Natural killer cell (primary cell): ENCODE results near the gene CD38. TPM values are rescaled to one million over a fixed set of nuclear protein-coding genes. Genes with fewer than 3 reads are reported as not detected.

Experiments used
- ATAC-seq, 3 donors: fragments of 150-1000 bp in 2 of 3; fragments of 200-7000 bp in 1 of 3; cut with Tn5 transposase; 1 replicate in 1 of 3; 2 replicates in 2 of 3; pipeline ENCODE4 v1.10.0; 2021; ENCODE audit warnings: mild to moderate bottlenecking in 2 of 3, moderate library complexity in 2 of 3
- DNase-seq, 2 donors: peaks; one replicate each; pipeline versions ENCODE4 v3.0.0 to v3.0.0-alpha.2; 2013 to 2021; ENCODE audit warnings: mixed read lengths in 1 of 2
- H3K27ac ChIP-seq: one replicate; pipeline ENCODE4 v1.5.1; 2013; ENCODE audit warnings: mild to moderate bottlenecking, low read length
- H3K27me3 ChIP-seq: one replicate; pipeline ENCODE4 v1.6.1; 2013; ENCODE audit warnings: low read length; ENCODE audit not compliant: control insufficient read depth, insufficient read depth
- H3K36me3 ChIP-seq: one replicate; pipeline ENCODE4 v1.6.1; 2013; ENCODE audit warnings: low read length; ENCODE audit not compliant: control insufficient read depth, insufficient read depth
- H3K4me1 ChIP-seq: one replicate; pipeline ENCODE4 v1.6.1; 2013; ENCODE audit warnings: low read length; ENCODE audit not compliant: control insufficient read depth, insufficient read depth
- H3K4me3 ChIP-seq: one replicate; pipeline ENCODE4 v1.5.1; 2013; ENCODE audit warnings: low read length
- H3K9me3 ChIP-seq: one replicate; pipeline ENCODE4 v1.6.1; 2013; ENCODE audit warnings: low read length; ENCODE audit not compliant: control insufficient read depth, insufficient read depth
- H3K27ac Mint-ChIP-seq, 2 donors: one replicate each; pipeline ENCODE4 v1.8.0; 2022; ENCODE audit warnings: mild to moderate bottlenecking in 2 of 2, mixed read lengths in 2 of 2, moderate library complexity in 1 of 2
- H3K27me3 Mint-ChIP-seq, 2 donors: one replicate each; pipeline ENCODE4 v1.8.0; 2022; ENCODE audit warnings: low read depth in 2 of 2, mixed read lengths in 2 of 2
- H3K36me3 Mint-ChIP-seq: one replicate; pipeline ENCODE4 v1.8.0; 2022; ENCODE audit warnings: mixed read lengths
- H3K4me1 Mint-ChIP-seq, 2 donors: one replicate each; pipeline ENCODE4 v1.8.0; 2022; ENCODE audit warnings: mixed read lengths in 2 of 2
- H3K4me3 Mint-ChIP-seq: one replicate; pipeline ENCODE4 v1.8.0; 2022; ENCODE audit warnings: mild to moderate bottlenecking, moderate library complexity, mixed read lengths
- H3K9me3 Mint-ChIP-seq, 2 donors: one replicate each; pipeline ENCODE4 v1.8.0; 2022; ENCODE audit warnings: mixed read lengths in 2 of 2
- CTCF ChIP-seq: fragments of 200-600 bp; IDR thresholded peaks from one replicate; pipeline ENCODE4 v1.8.0; 2022; ENCODE audit warnings: antibody characterized with exemption
- WGBS: methylation state at CpG from one replicate; pipeline ENCODE4 v1.1.7; 2013; ENCODE audit warnings: missing lambda C conversion rate; ENCODE audit not compliant: insufficient coverage; 5-methylcytosine and 5-hydroxymethylcytosine counted together
- intact Hi-C: fragments of 100-400 bp; cut with micrococcal nuclease; formaldehyde crosslinking; loops from one replicate; pipeline ENCODE4 v1.14.2; 2022
- total RNA-seq, 4 donors: library from RNA; stranded (reverse); fragments of 120-200 nt in 1 of 4; gene quantifications; one replicate each; pipeline versions ENCODE4 v1.2.3 to v1.2.4, GENCODE V29; 2013 to 2022

The CD38 gene
- total RNA-seq, 3 donors from 2014 or later (not counting 1 experiment from before 2014, with no cell fraction given) = 91.8 to 124 (median 98.8) TPM

GRCh38 chr4:15811703-15812337 is 33.7 kb downstream of the CD38 start:
- 93% methylated on average over 2 of the region's 2 CpGs for WGBS
- peak overlapping the region; percentile 15 to 39 for H3K27ac Mint-ChIP-seq
- no peak for DNase-seq

GRCh38 chr4:15832523-15833451 is 54.7 kb downstream of the CD38 start:
- peaks cover 24% of the 10 kb centered on the region for H3K36me3 Mint-ChIP-seq
- no peak for DNase-seq
- H3K27ac Mint-ChIP-seq = peak overlapping the region; percentile 46 to 87
- Histone ChIP-seq H3K27me3 (no peaks in the 10 kb centered on the region), H3K4me1 (peaks cover 10% of the 10 kb centered on the region), H3K4me3 (no peak overlapping the region), H3K9me3 (no peaks in the 10 kb centered on the region), H3K36me3 (peaks cover 3% of the 10 kb centered on the region), H3K27ac (peak overlapping the region; percentile 18)
- TF ChIP-seq CTCF = no peak
- peak; percentile 43 to 85 (median 58) for ATAC-seq
- H3K27me3 Mint-ChIP-seq = no peaks in the 10 kb centered on the region
- intact Hi-C loops = loop anchor here (5.0 kb wide), 1 partner anchor 420 kb away; no protein-coding TSS in a partner anchor
- H3K4me3 Mint-ChIP-seq = peak overlapping the region; percentile 54
- peaks cover 40 to 43% of the 10 kb centered on the region in 2 donors for H3K4me1 Mint-ChIP-seq
- WGBS = 47% methylated on average over 2 of the region's 3 CpGs
- H3K9me3 Mint-ChIP-seq = peaks cover 0 to 12% of the 10 kb centered on the region in 2 donors

More at GRCh38 chr4:15811703-15812337, 33.7 kb downstream of the CD38 start:
- Mint-ChIP-seq H3K4me3 (no peak overlapping the region), H3K27me3 (no peaks in the 10 kb centered on the region), H3K9me3 (no peaks in the 10 kb centered on the region), H3K4me1 (peaks cover 47 to 65% of the 10 kb centered on the region in 2 donors), H3K36me3 (no peaks in the 10 kb centered on the region)
- no peak for ATAC-seq
- intact Hi-C loops = no loop called here
- H3K4me3 ChIP-seq = no peak overlapping the region
- H3K36me3 ChIP-seq = no peaks in the 10 kb centered on the region
- no peaks in the 10 kb centered on the region for H3K27me3 ChIP-seq
- peaks cover 13% of the 10 kb centered on the region for H3K4me1 ChIP-seq
- no peak for TF ChIP-seq CTCF
- no peaks in the 10 kb centered on the region for H3K9me3 ChIP-seq
- H3K27ac ChIP-seq = no peak overlapping the region

DNA sequence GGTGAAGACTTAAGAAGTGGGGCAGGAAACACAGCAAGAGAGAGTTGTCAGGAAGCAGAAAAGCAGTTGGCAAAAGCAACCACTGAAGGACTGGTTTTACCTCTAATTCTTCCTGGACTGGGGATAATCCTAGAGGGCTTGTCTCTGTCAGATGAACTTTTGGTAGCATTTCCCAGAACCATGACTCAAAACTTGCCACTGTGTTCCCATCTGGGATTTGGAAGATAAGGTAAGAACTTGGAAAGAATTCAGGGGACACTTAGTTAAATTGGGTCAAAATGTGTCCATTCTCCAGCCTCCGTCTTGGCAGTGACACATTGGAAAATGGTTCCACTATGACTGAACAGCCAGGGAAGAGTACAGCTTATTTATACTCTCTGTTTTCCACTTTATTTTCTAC is 55.7 kb downstream of the CD38 start:
- H3K36me3 ChIP-seq = peaks cover 3% of the 10 kb centered on the region
- Mint-ChIP-seq H3K36me3 (peaks cover 24% of the 10 kb centered on the region), H3K4me3 (no peak overlapping the region), H3K9me3 (peaks cover 0 to 12% of the 10 kb centered on the region in 2 donors), H3K4me1 (peaks cover 40 to 43% of the 10 kb centered on the region in 2 donors), H3K27me3 (no peaks in the 10 kb centered on the region), H3K27ac (peak overlapping the region; percentile 46 to 87)
- H3K4me3 ChIP-seq = no peak overlapping the region
- WGBS = 100% methylated on average over 1 of the region's 1 CpG
- no peaks in the 10 kb centered on the region for H3K9me3 ChIP-seq
- intact Hi-C loops = loop anchor here (5.0 kb wide), 1 partner anchor 422 kb away; no protein-coding TSS in a partner anchor
- DNase-seq (no peak), ATAC-seq (no peak)
- no peak for TF ChIP-seq CTCF
- peaks cover 10% of the 10 kb centered on the region for H3K4me1 ChIP-seq
- no peak overlapping the region for H3K27ac ChIP-seq
- no peaks in the 10 kb centered on the region for H3K27me3 ChIP-seq
